ENCODE measurements around the gene CUEDC1.

Gene CUEDC1

DNA sequence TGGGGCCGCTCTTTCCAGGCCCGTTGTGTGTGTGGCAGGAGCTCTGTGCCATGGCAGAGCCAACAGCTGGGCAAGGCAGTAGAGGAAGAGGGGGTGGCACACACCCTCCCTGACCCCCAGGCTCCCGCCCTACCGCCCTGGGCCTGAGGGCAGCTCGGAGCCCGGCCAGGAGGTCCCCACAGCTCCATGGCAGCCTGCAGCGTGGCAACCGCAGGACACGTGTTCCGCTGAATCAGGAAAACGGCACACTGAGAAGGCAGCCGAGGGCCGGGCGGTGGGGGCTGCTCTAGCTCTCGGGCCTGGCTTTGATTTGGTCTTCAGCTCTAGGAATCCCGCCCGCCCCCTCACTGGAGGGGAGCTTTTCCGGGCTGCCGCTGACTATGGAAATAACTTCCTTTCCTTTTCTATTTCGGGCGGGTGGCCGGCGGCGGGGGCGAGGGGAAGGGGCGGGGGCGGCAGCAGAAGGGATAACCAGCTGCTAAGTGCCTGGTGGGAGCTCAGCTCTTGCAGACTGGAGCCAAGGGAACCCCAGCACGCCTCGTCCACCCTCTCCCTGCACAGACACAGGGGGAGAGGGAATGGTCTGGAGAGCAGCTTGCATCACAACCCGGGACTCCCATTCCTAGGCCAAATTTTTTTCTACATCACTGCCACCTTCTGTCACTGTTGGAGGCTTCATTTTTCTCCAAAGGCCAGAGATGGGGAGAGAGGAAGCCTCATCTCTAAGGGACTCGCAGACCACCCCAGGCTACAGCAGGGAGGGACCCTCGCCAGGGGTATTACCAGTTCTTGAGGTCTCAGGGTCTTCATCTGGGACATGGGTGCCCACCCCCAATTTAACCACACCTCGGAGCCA, 80.5 kb downstream of the CUEDC1 start:
- no peak for DNase-seq (ENCODE audit: low read depth, low spot score)

- no peak for DNase-seq (ENCODE audit: low read depth, low spot score)
These were observed 81.2 kb downstream of the CUEDC1 start for GRCh38 chr17:57874058-57874419.

DNA sequence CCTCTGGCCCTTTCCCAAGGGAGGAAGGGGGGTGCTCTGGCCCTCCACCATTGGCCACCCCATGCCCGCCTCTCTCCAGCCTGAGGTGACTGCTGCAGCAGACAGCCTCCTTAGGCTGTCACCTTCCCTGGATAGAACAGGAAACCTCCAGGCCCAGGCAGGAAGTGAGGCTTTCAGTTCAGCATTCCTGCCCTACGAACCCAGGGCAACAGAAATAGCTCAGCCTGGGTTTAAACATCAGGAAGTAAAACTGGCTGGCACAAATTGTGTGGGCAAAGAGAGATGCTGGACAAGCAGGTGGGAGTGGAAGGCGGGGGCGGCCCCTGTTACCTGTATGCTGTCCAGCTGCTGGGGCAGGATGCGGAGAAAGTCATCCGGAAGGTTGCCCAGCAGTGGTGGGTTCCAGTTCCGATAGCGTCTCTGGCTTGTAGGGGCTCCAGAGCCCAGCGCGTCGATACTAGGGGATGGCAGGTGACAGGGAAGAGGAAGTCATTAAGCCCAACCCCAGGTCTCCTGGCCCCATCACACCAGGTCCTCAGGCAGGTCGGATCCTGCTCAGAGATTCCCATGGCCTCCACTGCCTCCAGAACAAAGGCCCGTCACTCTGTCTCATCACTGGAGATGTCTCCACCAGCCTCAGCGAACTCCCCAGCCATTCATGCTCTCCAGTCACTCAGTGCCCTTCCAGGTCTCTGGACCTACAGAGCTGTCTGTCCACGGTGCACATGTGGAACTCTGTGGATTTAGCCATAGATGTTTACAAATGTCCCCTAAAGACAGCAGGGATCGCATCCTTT, 81.8 kb downstream of the CUEDC1 start:
- no peak for DNase-seq (ENCODE audit: low read depth, low spot score)

GRCh38 chr17:57872536-57872935, 82.7 kb downstream of the CUEDC1 start:
- DNase-seq (ENCODE audit: low read depth, low spot score): no peak

GRCh38 chr17:57871863-57872262, 83.3 kb downstream of the CUEDC1 start:
- DNase-seq (ENCODE audit: low read depth, low spot score): no peak

DNA sequence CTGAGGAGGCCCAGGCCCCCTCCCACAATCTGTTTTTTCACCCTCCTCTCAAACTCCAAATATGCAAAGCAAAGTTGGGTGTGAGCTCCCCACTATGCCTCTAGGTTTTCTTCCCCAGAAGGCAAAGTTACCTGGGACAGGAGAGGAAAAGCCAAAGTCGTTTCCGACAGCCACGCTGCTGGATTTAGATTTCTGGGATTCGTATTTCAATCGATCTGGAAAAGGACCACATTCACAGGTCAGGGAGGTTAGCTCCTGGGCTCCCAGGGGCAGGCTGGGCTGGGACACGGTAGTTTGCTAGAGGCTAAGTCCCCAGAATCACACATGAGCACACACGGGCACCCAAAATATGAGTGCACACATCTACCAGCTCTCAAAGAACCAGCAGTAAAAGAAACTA, 84.1 kb downstream of the CUEDC1 start:
- DNase-seq (ENCODE audit: low read depth, low spot score): no peak

- no peak for DNase-seq (ENCODE audit: low read depth, low spot score)
These were observed 85.0 kb downstream of the CUEDC1 start for GRCh38 chr17:57870283-57870635.

DNA sequence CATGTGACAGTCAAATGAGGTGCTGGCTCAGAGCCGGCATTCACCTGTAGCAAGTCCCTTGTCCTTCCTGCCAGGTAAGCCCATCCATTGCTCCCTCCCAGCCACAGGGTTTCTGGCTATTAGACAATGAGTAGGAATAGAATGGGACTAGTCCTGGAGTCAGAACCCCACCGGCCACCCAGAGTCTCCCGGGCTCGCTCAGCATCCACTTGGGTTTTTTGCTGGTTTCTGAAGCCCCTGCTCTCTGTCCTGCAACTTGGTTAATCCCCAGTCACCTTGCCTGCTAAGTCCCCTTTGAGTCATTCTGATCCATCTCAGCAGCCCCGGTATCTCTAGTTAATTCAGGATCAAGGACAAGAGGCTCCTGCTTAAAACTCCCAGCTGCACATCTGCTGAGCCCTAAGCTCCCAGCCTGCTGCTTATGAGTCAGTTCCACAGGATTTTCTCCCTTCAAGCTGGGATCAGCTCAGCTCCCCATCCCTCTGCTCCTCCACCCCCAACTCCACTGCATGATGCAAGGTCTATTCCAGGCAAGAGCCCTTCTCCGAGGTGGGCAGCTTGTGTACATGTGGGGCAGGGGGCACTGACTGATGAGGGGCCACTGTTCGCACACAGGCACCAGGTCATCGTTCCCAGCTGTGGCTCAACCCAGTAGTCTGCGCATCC, 85.5 kb downstream of the CUEDC1 start:
- no peak for DNase-seq (ENCODE audit: low read depth, low spot score)

- no peak for DNase-seq (ENCODE audit: low read depth, low spot score)
These were observed 86.1 kb downstream of the CUEDC1 start for GRCh38 chr17:57868910-57869616.

DNA sequence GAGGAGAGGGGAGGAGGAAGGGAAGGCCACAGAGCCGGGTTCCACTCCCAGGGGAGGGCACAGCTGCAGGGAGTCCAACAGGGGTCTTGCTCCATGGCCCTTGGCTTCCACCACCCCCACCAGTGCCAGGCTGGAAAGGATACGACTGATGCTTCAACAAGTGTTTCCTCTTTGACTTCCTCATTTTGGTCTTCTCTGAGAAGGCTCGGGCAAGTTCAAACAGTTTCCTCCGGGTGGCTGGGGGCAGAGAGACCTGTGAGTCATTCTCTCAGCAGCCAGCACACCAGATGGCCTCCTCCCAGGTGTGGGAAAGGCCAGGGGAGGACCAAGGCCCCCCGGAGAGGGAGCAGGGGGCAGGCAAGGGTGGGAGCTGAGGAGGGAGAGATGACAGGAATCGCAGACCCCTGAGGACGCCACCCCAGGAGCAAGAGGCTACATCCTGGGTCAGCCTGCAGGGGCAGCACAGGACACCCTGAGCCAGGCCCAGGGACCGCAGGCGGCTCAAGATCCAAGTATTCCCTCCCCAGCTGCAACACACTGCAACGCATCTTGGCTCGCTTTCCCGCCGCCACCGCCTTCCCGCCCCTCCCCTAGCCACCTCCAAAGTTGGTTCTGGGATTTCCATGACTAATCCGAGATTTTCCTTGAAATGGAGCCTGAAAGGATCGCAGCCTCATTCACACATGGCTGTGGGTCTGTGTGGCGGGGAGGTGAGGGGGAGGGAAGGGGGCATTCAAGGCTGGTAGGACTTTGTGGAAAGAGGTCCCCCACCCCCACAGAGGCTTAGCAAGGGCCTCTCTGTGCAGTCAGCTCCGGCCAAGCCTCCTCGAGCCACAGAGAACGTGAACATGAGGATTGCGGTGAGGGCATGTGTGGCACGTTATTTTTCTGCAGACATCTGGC, 87.0 kb downstream of the CUEDC1 start:
- no peak for DNase-seq (ENCODE audit: low read depth, low spot score)

GRCh38 chr17:57867126-57867525, 88.1 kb downstream of the CUEDC1 start:
- no peak for DNase-seq (ENCODE audit: low read depth, low spot score)

DNA sequence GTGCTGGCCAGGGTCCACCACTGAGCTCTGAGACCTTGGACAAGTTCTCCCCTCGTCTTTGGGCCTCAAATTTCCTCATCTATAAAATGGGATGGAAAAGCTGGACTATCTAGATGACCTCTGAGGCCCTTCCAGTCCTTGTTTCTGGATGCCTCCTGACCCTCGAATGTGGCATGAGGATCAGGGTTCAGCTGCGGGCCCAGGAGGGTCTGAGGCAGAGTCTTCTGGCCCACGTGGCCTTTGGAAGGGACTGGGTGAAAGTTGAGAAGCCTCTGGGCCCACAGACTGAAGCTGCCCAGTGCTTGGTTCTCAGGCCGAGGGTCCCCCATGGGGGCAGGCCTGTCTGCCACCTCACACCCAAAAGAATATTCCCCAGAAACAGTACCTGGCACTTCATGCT, 88.5 kb downstream of the CUEDC1 start:
- no peak for DNase-seq (ENCODE audit: low read depth, low spot score)

DNA sequence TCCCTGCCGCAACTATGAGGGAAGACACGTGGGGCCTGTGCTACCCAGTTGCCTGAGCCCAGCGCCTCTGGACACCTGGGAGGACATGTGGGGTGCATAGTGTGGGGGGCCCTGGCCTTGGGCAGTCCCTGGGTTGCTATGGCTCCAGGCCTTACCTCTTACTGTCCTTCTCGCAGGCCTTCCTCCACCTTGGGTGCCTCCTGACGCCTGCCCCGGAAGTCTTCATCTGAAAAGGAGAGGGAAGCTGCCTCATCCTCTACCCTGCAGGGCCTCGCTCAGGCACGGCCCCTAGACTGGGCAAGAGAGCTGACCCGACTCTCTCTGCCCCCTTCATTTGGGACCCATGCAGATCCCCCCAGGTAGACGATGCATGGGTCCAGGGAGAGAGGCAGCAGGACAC, 88.9 kb downstream of the CUEDC1 start:
- no peak for DNase-seq (ENCODE audit: low read depth, low spot score)

DNA sequence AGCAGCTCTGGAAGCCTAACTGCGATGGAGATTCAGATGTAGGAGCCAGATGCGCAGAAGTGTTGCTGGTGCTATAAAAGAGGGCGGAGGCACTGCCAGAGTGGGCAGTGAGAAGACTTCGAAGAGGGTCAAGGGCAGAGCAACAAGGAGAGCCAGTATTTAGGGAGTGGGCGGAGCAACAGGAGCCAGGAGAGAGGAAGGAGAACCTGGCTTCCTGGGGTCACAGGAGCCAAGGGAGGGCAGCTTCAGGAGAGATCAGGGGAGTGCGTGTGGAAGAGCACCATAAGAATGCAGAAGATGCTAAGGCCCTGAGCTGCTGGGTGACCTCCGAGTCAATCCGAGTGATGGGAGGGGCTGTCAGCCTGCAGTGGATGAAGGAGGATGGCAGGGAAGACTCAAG, 90.9 kb downstream of the CUEDC1 start:
- DNase-seq (ENCODE audit: low read depth, low spot score): no peak

GRCh38 chr17:57862694-57863667, 92.2 kb downstream of the CUEDC1 start:
- no peak for DNase-seq (ENCODE audit: low read depth, low spot score)

GRCh38 chr17:57861790-57862693, 93.2 kb downstream of the CUEDC1 start:
- DNase-seq (ENCODE audit: low read depth, low spot score): no peak

DNA sequence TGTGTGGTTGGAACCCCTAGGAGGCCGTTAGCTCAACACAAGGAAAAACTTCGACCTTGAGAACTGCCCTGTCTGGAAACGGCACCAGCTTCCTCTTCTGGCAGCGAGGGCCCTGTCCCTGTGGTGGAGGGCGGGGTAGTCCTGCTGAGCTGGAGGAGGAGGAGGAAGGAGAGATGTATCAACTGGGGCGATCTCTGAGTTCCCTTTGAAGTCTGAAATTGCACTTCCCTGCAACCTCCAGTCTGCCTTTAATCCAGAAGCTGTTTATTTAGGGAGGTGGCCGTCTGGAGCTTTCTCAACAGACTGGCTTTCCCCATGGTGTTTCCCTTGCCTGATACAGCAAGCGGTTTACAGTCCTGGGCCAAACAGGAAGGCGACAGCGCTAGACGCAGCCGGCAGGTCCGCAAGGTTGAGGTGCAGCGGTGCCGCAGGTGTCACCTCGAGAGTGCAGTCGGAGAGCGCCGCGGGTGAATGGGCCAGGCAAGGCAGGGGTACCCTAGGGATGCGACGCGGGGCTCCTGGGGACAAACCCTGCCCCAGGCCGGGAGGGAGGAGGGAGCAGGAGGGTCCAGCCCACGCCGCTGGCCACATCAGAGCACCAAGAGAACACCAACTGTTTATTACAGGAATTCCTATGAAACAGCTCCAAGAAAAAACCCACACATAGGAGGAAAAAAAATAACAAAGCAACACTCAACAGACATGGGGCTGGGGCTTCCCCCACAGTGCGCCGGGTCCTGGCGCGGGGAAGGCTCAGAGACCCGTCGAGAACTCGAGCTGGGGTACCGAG, 94.0 kb downstream of the CUEDC1 start:
- no peak for DNase-seq (ENCODE audit: low read depth, low spot score)

Data from activated CD4-positive, CD25-positive, alpha-beta regulatory T cell treated with anti-CD3 and anti-CD28 coated beads, Interleukin-2, amount 50 U/mL, for 16 hours (primary cell).